Measurements from ENCODE around the gene AKNAD1.

DNA sequence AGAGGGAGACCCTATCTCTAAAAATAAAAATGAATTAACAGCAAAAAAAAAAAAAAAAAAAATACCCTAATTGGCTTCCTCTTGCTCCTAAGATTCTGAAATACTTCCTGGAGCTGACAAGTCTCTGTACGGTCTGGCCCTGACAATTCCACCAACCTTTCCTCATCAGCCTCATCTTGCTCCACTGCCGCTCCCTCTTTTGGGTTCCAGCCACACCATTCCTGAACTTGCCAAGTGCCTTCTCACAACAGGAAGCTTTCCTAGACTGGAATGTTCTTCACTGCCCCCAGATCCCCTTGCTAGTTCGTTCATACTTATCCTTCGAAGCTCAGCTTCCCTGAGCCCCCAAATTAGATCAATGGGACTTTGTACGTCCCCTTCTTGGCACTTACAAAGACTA is 37.0 kb downstream of the AKNAD1 start:
- TF ChIP-seq GTF2F1 (IDR thresholded peaks at IDR 0.05; ENCODE audit: low read length) (no peak), MZF1 (CRISPR knock-in tag; IDR thresholded peaks at IDR 0.05; ENCODE audit: borderline replicate concordance) (no peak), REPIN1 (CRISPR knock-in tag; IDR thresholded peaks at IDR 0.05; ENCODE audit: borderline replicate concordance, low read depth) (no peak), TBP (CRISPR knock-in tag; IDR thresholded peaks at IDR 0.05) (no peak), PCBP1 (IDR thresholded peaks at IDR 0.05; ENCODE audit: borderline replicate concordance, low read depth, low read length) (no peak), TAF1 (CRISPR knock-in tag; IDR thresholded peaks at IDR 0.05) (no peak), ZNF274 (CRISPR knock-in tag; IDR thresholded peaks at IDR 0.05) (no peak), ZNF24 (IDR thresholded peaks at IDR 0.05) (no peak), POLR2AphosphoS5 (IDR thresholded peaks at IDR 0.05; ENCODE audit: low read depth, low read length) (no peak), POLR2A (IDR thresholded peaks at IDR 0.05; ENCODE audit: insufficient read depth in 1 of 2, low read depth in 2 of 2, low read length in 2 of 2) (no peak)
- TF ChIP-seq, protein P1, sequence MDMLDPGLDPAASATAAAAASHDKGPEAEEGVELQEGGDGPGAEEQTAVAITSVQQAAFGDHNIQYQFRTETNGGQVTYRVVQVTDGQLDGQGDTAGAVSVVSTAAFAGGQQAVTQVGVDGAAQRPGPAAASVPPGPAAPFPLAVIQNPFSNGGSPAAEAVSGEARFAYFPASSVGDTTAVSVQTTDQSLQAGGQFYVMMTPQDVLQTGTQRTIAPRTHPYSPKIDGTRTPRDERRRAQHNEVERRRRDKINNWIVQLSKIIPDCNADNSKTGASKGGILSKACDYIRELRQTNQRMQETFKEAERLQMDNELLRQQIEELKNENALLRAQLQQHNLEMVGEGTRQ (IDR thresholded peaks at IDR 0.05; ENCODE audit: low read depth, low read length), result no peak
- TF ChIP-seq, protein P1 (CRISPR knock-in tag; IDR thresholded peaks at IDR 0.05; ENCODE audit: borderline replicate concordance), result no peak
